Measurements from ENCODE around the gene PCDH7.

DNA sequence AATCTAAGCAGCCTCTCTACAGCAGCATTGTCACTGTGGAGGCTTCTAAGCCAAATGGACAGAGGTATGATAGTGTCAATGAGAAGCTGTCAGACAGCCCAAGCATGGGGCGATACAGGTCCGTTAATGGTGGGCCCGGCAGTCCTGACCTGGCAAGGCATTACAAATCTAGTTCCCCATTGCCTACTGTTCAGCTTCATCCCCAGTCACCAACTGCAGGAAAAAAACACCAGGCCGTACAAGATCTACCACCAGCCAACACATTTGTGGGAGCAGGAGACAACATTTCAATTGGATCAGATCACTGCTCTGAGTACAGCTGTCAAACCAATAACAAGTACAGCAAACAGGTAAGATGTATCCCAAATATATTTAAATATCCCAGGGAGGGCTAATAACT, 4.1 kb downstream of the PCDH7 start:
- TF ChIP-seq POLR2A (IDR thresholded peaks at IDR 0.05), result no peak
- TF ChIP-seq, protein P1, sequence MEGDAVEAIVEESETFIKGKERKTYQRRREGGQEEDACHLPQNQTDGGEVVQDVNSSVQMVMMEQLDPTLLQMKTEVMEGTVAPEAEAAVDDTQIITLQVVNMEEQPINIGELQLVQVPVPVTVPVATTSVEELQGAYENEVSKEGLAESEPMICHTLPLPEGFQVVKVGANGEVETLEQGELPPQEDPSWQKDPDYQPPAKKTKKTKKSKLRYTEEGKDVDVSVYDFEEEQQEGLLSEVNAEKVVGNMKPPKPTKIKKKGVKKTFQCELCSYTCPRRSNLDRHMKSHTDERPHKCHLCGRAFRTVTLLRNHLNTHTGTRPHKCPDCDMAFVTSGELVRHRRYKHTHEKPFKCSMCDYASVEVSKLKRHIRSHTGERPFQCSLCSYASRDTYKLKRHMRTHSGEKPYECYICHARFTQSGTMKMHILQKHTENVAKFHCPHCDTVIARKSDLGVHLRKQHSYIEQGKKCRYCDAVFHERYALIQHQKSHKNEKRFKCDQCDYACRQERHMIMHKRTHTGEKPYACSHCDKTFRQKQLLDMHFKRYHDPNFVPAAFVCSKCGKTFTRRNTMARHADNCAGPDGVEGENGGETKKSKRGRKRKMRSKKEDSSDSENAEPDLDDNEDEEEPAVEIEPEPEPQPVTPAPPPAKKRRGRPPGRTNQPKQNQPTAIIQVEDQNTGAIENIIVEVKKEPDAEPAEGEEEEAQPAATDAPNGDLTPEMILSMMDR (IDR thresholded peaks at IDR 0.05), result no peak
